ENCODE measurements around the gene SLC35E4.

- TF ChIP-seq CTCF (IDR thresholded peaks at IDR 0.05; ENCODE audit: low read depth, low read length, poor library complexity, severe bottlenecking) (no peak), EZH2phosphoT487 (IDR thresholded peaks at IDR 0.05; ENCODE audit: borderline replicate concordance, low read length) (no peak)
Observed at GRCh38 chr22:30591191-30591587, 44.4 kb upstream of the SLC35E4 start.
